Ectodermal cell (in vitro differentiated cells): ENCODE data around the gene GHRH.

ENCODE experiments used
- H3K27ac ChIP-seq: 2 replicates; pipeline ENCODE4 v1.7.0; 2013; ENCODE audit warnings: mild to moderate bottlenecking, low read depth, low read length; ENCODE audit not compliant: insufficient read depth, poor library complexity, severe bottlenecking
- H3K27me3 ChIP-seq: 2 replicates; pipeline ENCODE4 v1.7.0; 2013; ENCODE audit warnings: mild to moderate bottlenecking, low read length; ENCODE audit not compliant: insufficient read depth, control insufficient read depth, poor library complexity, severe bottlenecking
- H3K36me3 ChIP-seq: one replicate; pipeline ENCODE4 v1.7.0; 2013; ENCODE audit warnings: low read length; ENCODE audit not compliant: control insufficient read depth, insufficient read depth
- H3K4me1 ChIP-seq: one replicate; pipeline ENCODE4 v1.7.0; 2013; ENCODE audit warnings: low read length; ENCODE audit not compliant: control insufficient read depth, insufficient read depth
- H3K4me3 ChIP-seq: 2 replicates; pipeline ENCODE4 v1.7.0; 2013; ENCODE audit warnings: low read depth, low read length, control low read depth; ENCODE audit not compliant: insufficient read depth
- H3K9me3 ChIP-seq: 2 replicates; pipeline ENCODE4 v1.7.0; 2013; ENCODE audit warnings: mild to moderate bottlenecking, low read length, moderate library complexity; ENCODE audit not compliant: control insufficient read depth
- WGBS, 2 experiments: methylation state at CpG; one replicate each; pipeline ENCODE4 v1.1.7; 2013; ENCODE audit warnings: missing lambda C conversion rate in 2 of 2; 5-methylcytosine and 5-hydroxymethylcytosine counted together

The GHRH gene

GRCh38 chr20:37251825-37252477, 9.7 kb downstream of the GHRH start:
- Histone ChIP-seq H3K4me3 (no peak overlapping the region), H3K4me1 (peaks cover 18% of the 10 kb centered on the region), H3K36me3 (no peaks in the 10 kb centered on the region), H3K9me3 (no peaks in the 10 kb centered on the region), H3K27ac (peak overlapping the region; percentile 89), H3K27me3 (no peaks in the 10 kb centered on the region)
- WGBS, 2 experiments, result 26 to 29% methylated on average over 15 of the region's 15 CpGs

DNA sequence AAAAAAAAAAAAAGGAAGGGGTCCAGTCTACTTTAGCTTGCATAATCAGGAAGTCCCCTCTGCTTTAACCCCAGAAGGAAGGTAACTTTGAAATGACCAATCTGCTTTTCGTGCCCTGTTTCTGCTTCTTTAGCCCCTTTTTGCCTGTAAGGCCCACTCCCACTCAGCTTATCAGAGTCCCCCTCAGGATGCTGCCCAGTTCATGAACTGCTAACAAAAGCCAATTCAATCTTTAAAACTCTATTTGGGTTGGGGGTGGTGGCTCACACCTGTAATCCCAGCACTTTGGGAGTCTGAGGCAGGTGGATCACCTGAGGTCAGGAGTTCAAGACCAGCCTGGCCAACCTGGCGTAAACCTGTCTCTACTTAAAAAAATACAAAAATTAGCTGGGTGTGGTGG, 12.3 kb downstream of the GHRH start:
- H3K4me3 ChIP-seq, result no peak overlapping the region
- H3K27ac ChIP-seq, result no peak overlapping the region
- no peaks in the 10 kb centered on the region for H3K9me3 ChIP-seq
- H3K27me3 ChIP-seq, result no peaks in the 10 kb centered on the region
- H3K36me3 ChIP-seq, result no peaks in the 10 kb centered on the region
- H3K4me1 ChIP-seq, result peaks cover 33% of the 10 kb centered on the region
- WGBS, 2 experiments, result 91 to 98% methylated on average over 2 of the region's 2 CpGs

DNA sequence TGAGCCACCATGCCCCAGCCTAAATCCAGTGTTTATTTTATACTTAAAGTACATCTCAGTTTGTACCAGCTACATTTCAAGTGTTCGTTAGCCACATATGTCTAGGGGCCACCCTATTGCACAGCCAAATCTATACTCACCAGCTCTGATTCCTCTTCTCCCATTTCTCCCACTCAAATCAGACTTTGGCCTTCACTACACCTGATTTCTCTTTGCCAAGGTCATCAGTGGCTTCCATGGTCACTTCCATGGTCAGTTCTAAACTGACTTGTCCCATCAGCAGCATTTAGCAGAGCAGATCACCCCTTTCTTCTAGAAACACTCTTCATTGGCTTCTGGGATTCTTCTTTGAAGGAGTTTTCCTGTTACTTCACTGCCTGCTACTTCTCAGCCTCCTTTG, 14.1 kb downstream of the GHRH start:
- Histone ChIP-seq H3K27me3 (no peaks in the 10 kb centered on the region), H3K9me3 (no peaks in the 10 kb centered on the region), H3K27ac (no peak overlapping the region), H3K4me3 (no peak overlapping the region), H3K4me1 (peaks cover 33% of the 10 kb centered on the region), H3K36me3 (peaks cover 7% of the 10 kb centered on the region)
- 92 to 100% methylated on average over 1 of the region's 1 CpG for WGBS, 2 experiments

GRCh38 chr20:37246736-37247135, 14.9 kb downstream of the GHRH start:
- no peaks in the 10 kb centered on the region for H3K9me3 ChIP-seq
- peaks cover 26% of the 10 kb centered on the region for H3K4me1 ChIP-seq
- H3K4me3 ChIP-seq, result no peak overlapping the region
- H3K27me3 ChIP-seq, result no peaks in the 10 kb centered on the region
- H3K27ac ChIP-seq, result no peak overlapping the region
- peaks cover 10% of the 10 kb centered on the region for H3K36me3 ChIP-seq
- WGBS, 2 experiments, result 94 to 98% methylated on average over 4 to 5 of the region's 5 CpGs

GRCh38 chr20:37245216-37246150, 16.1 kb downstream of the GHRH start:
- Histone ChIP-seq H3K36me3 (peaks cover 16% of the 10 kb centered on the region), H3K27me3 (no peaks in the 10 kb centered on the region), H3K9me3 (no peaks in the 10 kb centered on the region), H3K4me1 (peaks cover 16% of the 10 kb centered on the region), H3K4me3 (no peak overlapping the region), H3K27ac (peak overlapping the region; percentile 94)
- 12 to 13% methylated on average over 21 to 25 of the region's 25 CpGs for WGBS, 2 experiments

GRCh38 chr20:37244572-37244957, 17.0 kb downstream of the GHRH start:
- Histone ChIP-seq H3K27me3 (no peaks in the 10 kb centered on the region), H3K4me3 (no peak overlapping the region), H3K9me3 (no peaks in the 10 kb centered on the region), H3K27ac (peak overlapping the region; percentile 94), H3K36me3 (peaks cover 24% of the 10 kb centered on the region), H3K4me1 (peaks cover 16% of the 10 kb centered on the region)
- WGBS, 2 experiments, result 71 to 74% methylated on average over 5 of the region's 5 CpGs

DNA sequence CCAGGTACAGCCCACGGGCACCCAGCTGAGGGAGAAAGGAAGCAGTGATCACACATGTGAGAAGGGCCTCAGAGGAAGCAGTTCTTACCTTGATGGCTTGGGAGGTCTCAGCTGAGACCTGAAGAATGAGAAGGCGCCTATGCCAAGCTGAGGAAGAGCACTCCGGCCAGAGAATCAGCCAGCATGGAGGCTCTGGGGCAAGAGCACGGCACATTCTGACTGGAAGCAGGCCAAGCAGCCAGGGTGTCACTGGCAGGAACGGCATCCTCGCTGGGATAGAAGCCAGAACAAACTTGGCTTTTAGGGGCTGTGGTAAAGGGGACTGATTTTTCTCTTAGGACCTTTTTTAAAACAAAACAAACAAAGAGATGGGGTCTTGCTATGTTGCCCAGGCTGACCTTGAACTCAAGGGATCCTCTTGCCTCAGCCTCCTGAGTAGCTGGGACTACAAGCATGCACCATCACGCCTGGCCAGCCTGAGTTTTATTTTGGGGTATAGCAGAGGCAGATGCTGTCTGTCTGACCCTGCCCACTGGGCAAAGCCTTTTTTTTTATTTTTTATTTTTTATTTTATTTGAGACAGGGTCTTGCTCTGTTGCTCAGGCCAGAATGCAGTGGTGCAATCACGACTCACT, 17.6 kb downstream of the GHRH start:
- H3K4me1 ChIP-seq, result peaks cover 20% of the 10 kb centered on the region
- H3K27me3 ChIP-seq, result no peaks in the 10 kb centered on the region
- no peaks in the 10 kb centered on the region for H3K9me3 ChIP-seq
- 94 to 98% methylated on average over 8 of the region's 8 CpGs for WGBS, 2 experiments
- no peak overlapping the region for H3K27ac ChIP-seq
- H3K36me3 ChIP-seq, result peaks cover 29% of the 10 kb centered on the region
- H3K4me3 ChIP-seq, result no peak overlapping the region

- H3K36me3 ChIP-seq, result peaks cover 36% of the 10 kb centered on the region
- H3K27ac ChIP-seq, result no peak overlapping the region
- no peaks in the 10 kb centered on the region for H3K27me3 ChIP-seq
- WGBS, 2 experiments, result 91 to 94% methylated on average over 16 of the region's 16 CpGs
- peaks cover 22% of the 10 kb centered on the region for H3K4me1 ChIP-seq
- no peak overlapping the region for H3K4me3 ChIP-seq
- no peaks in the 10 kb centered on the region for H3K9me3 ChIP-seq
These were observed 18.3 kb downstream of the GHRH start for GRCh38 chr20:37243076-37243936.

DNA sequence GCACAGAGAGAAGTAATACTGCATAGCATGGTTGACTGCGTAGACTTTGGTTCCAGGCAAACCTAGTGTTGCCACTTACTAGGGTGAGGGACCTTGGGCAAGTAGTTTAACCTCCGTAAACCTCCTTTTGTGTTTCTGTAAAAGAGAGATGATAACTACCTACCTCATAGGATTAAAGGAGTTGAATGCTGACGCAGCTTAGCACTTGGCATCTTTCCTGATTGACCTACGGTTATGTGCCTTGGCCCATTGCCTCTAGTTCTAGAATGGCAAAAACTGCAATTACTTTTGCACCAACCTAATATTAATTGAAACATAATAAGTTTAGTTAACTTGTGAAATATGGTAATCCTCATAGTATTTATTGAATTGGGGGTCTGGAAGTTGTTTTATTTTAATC, 19.1 kb downstream of the GHRH start:
- WGBS, 2 experiments, result 96 to 97% methylated on average over 4 of the region's 4 CpGs
- H3K36me3 ChIP-seq, result peaks cover 44% of the 10 kb centered on the region
- H3K4me3 ChIP-seq, result no peak overlapping the region
- no peak overlapping the region for H3K27ac ChIP-seq
- H3K4me1 ChIP-seq, result peaks cover 25% of the 10 kb centered on the region
- H3K27me3 ChIP-seq, result no peaks in the 10 kb centered on the region
- H3K9me3 ChIP-seq, result no peaks in the 10 kb centered on the region
